ENCODE measurements around the gene LEUTX.
A peak's percentile ranks its signal among the peaks of the same experiment; 100 is the strongest.
"Not testable (repeated sequence)": the region's sequence is repeated elsewhere in the genome, so short reads cannot be mapped to it uniquely, and the experiment has no call there.

LEUTX gene

GRCh38 chr19:39752795-39753194 is 25.9 kb upstream of the LEUTX start:
- no peak for DNase-seq (ENCODE audit: extremely low read depth, low read depth)
- no peak for TF ChIP-seq CTCF (IDR thresholded peaks at IDR 0.05; ENCODE audit: low read depth, low read length, missing control alignments)
- no peak overlapping the region for H3K4me3 ChIP-seq (replicated peaks; ENCODE audit: low read depth, low read length)

- no peak for DNase-seq (ENCODE audit: extremely low read depth, low read depth)
- no peak for TF ChIP-seq CTCF (IDR thresholded peaks at IDR 0.05; ENCODE audit: low read depth, low read length, missing control alignments)
- no peak overlapping the region for H3K4me3 ChIP-seq (replicated peaks; ENCODE audit: low read depth, low read length)
Observed at GRCh38 chr19:39754544-39754943, 24.1 kb upstream of the LEUTX start.

GRCh38 chr19:39754971-39755370 is 23.7 kb upstream of the LEUTX start:
- TF ChIP-seq CTCF (IDR thresholded peaks at IDR 0.05; ENCODE audit: low read depth, low read length, missing control alignments), result no peak
- DNase-seq (ENCODE audit: extremely low read depth, low read depth), result no peak
- no peak overlapping the region for H3K4me3 ChIP-seq (replicated peaks; ENCODE audit: low read depth, low read length)

GRCh38 chr19:39759457-39760184 is 19.0 kb upstream of the LEUTX start:
- no peak overlapping the region for H3K4me3 ChIP-seq (replicated peaks; ENCODE audit: low read depth, low read length)
- DNase-seq (ENCODE audit: extremely low read depth, low read depth), result no peak
- TF ChIP-seq CTCF (IDR thresholded peaks at IDR 0.05; ENCODE audit: low read depth, low read length, missing control alignments), result no peak

GRCh38 chr19:39761851-39762250 is 16.8 kb upstream of the LEUTX start:
- not testable (repeated sequence) for H3K4me3 ChIP-seq (replicated peaks; ENCODE audit: low read depth, low read length); DNase-seq (ENCODE audit: extremely low read depth, low read depth)

- H3K4me3 ChIP-seq (replicated peaks; ENCODE audit: low read depth, low read length), result no peak overlapping the region
- peak; percentile 20 for DNase-seq (ENCODE audit: extremely low read depth, low read depth)
- TF ChIP-seq CTCF (IDR thresholded peaks at IDR 0.05; ENCODE audit: low read depth, low read length, missing control alignments), result peak; percentile 94
Observed at GRCh38 chr19:39765091-39766076, 13.3 kb upstream of the LEUTX start.

- no peak overlapping the region for H3K4me3 ChIP-seq (replicated peaks; ENCODE audit: low read depth, low read length)
- DNase-seq (ENCODE audit: extremely low read depth, low read depth), result no peak
- no peak for TF ChIP-seq CTCF (IDR thresholded peaks at IDR 0.05; ENCODE audit: low read depth, low read length, missing control alignments)
Observed at GRCh38 chr19:39768334-39768733, 10.3 kb upstream of the LEUTX start.

Measured in HFF-Myc (cell line).